Measurements from ENCODE around the gene RASSF6.
"Not testable (repeated sequence)": the region's sequence is repeated elsewhere in the genome, so short reads cannot be mapped to it uniquely, and the experiment has no call there.

The RASSF6 gene

GRCh38 chr4:73583666-73584065, 36.6 kb downstream of the RASSF6 start:
- no peak for DNase-seq (ENCODE audit: extremely low read depth in 1 of 2, low read depth in 1 of 2)

GRCh38 chr4:73577371-73577770, 42.9 kb downstream of the RASSF6 start:
- DNase-seq (ENCODE audit: extremely low read depth in 1 of 2, low read depth in 1 of 2): no peak

GRCh38 chr4:73576381-73576780, 43.9 kb downstream of the RASSF6 start:
- no peak for DNase-seq (ENCODE audit: extremely low read depth in 1 of 2, low read depth in 1 of 2)

GRCh38 chr4:73575660-73576059, 44.6 kb downstream of the RASSF6 start:
- no peak for DNase-seq (ENCODE audit: extremely low read depth in 1 of 2, low read depth in 1 of 2)

- DNase-seq (ENCODE audit: extremely low read depth in 1 of 2, low read depth in 1 of 2): no peak
Measured at GRCh38 chr4:73573794-73574528, 46.3 kb downstream of the RASSF6 start.

- not testable (repeated sequence) for DNase-seq (ENCODE audit: extremely low read depth in 1 of 2, low read depth in 1 of 2)
Measured at GRCh38 chr4:73550865-73551264, 69.4 kb downstream of the RASSF6 start.

GRCh38 chr4:73544620-73545019, 75.6 kb downstream of the RASSF6 start:
- no peak for DNase-seq (ENCODE audit: extremely low read depth in 1 of 2, low read depth in 1 of 2)

- no peak for DNase-seq (ENCODE audit: extremely low read depth in 1 of 2, low read depth in 1 of 2)
Measured at GRCh38 chr4:73541251-73541650, 79.0 kb downstream of the RASSF6 start.

GRCh38 chr4:73540826-73541225, 79.4 kb downstream of the RASSF6 start:
- DNase-seq (ENCODE audit: extremely low read depth in 1 of 2, low read depth in 1 of 2): no peak

- DNase-seq (ENCODE audit: extremely low read depth in 1 of 2, low read depth in 1 of 2): no peak
Measured at GRCh38 chr4:73539386-73539785, 80.8 kb downstream of the RASSF6 start.

GRCh38 chr4:73538162-73538561, 82.1 kb downstream of the RASSF6 start:
- no peak for DNase-seq (ENCODE audit: extremely low read depth in 1 of 2, low read depth in 1 of 2)

GRCh38 chr4:73533515-73534422, 86.5 kb downstream of the RASSF6 start:
- no peak for DNase-seq (ENCODE audit: extremely low read depth in 1 of 2, low read depth in 1 of 2)

- no peak for DNase-seq (ENCODE audit: extremely low read depth in 1 of 2, low read depth in 1 of 2)
Measured at GRCh38 chr4:73528171-73528570, 92.1 kb downstream of the RASSF6 start.

- no peak for DNase-seq (ENCODE audit: extremely low read depth in 1 of 2, low read depth in 1 of 2)
Measured at GRCh38 chr4:73527196-73527595, 93.0 kb downstream of the RASSF6 start.

- no peak for DNase-seq (ENCODE audit: extremely low read depth in 1 of 2, low read depth in 1 of 2)
Measured at GRCh38 chr4:73525611-73526010, 94.6 kb downstream of the RASSF6 start.

GRCh38 chr4:73523126-73523525, 97.1 kb downstream of the RASSF6 start:
- no peak for DNase-seq (ENCODE audit: extremely low read depth in 1 of 2, low read depth in 1 of 2)

Measured in activated CD8-positive, alpha-beta memory T cell treated with anti-CD3 and anti-CD28 coated beads for 1 hour (primary cell).